ENCODE measurements around the gene RILPL1. TPM values are rescaled to one million over a fixed set of nuclear protein-coding genes. Genes with fewer than 3 reads are reported as not detected.
A peak's percentile ranks its signal among the peaks of the same experiment; 100 is the strongest.
"Not testable (repeated sequence)": the region's sequence is repeated elsewhere in the genome, so short reads cannot be mapped to it uniquely, and the experiment has no call there.

Gene RILPL1
- polyA plus RNA-seq, result 1 to 10 TPM; 1.1 to 5.5 (median 3.7) TPM
- long read RNA-seq, donor 1, partial matches to known transcripts, result 0 of 3 reads
- long read RNA-seq, donor 1, other reads (novel, unspliced or antisense), result 0 of 3 reads
- long read RNA-seq, donor 2, partial matches to known transcripts, result 0 of 3 reads
- long read RNA-seq, donor 2, other reads (novel, unspliced or antisense), result 0 of 3 reads
- long read RNA-seq, donor 3, transcript RILPL1-204 (1 exons, 3,894 nt), result major isoform, 12 of 13 reads
- long read RNA-seq, donor 3, partial matches to known transcripts, result 0 of 13 reads
- long read RNA-seq, donor 3, other reads (novel, unspliced or antisense), result 0 of 13 reads
- long read RNA-seq, donor 4, result 0 reads
- long read RNA-seq, donor 5, partial matches to known transcripts, result 0 of 3 reads
- long read RNA-seq, donor 5, other reads (novel, unspliced or antisense), result 0 of 3 reads
- long read RNA-seq, donor 6, partial matches to known transcripts, result 0 of 2 reads
- long read RNA-seq, donor 6, other reads (novel, unspliced or antisense), result 0 of 2 reads
- long read RNA-seq, donor 7, result 0 reads
- long read RNA-seq, donor 8, partial matches to known transcripts, result 0 of 1 reads
- long read RNA-seq, donor 8, other reads (novel, unspliced or antisense), result 0 of 1 reads
- long read RNA-seq, donor 9, partial matches to known transcripts, result 0 of 1 reads
- long read RNA-seq, donor 9, other reads (novel, unspliced or antisense), result 0 of 1 reads
- long read RNA-seq, donor 10, partial matches to known transcripts, result 0 of 4 reads
- long read RNA-seq, donor 10, other reads (novel, unspliced or antisense), result 0 of 4 reads

GRCh38 chr12:123533672-123534643 lies at the start of gene RILPL1:
Gene RILPL1, minus strand, starts transcription at chr12:123533719. Its CDS starts 237 bp downstream, at chr12:123533482.
- H3K9me3 ChIP-seq (ENCODE audit: control insufficient read depth in 2 of 2, insufficient read depth in 1 of 2, low read depth in 1 of 2, low read length in 1 of 2), result no peaks in the 10 kb centered on the region
- peaks cover 0 to 4% (median 0%) of the 10 kb centered on the region in 3 donors for H3K27me3 ChIP-seq (ENCODE audit: control insufficient read depth in 3 of 3, insufficient read depth in 3 of 3, low read length in 3 of 3)
- FAIRE-seq (no peak), DNase-seq (peak; percentile 17 to 74)
- peak within 1 kb of the TSS in 2 of 3 donors; percentile 69 to 82 for H3K27ac ChIP-seq (ENCODE audit: low read depth in 1 of 3, low read length in 2 of 3)
- 1 to 2% (median 1%) methylated on average over 28 to 114 of the region's 114 CpGs for WGBS, 3 donors
- H3K36me3 ChIP-seq (ENCODE audit: control insufficient read depth in 3 of 3, insufficient read depth in 2 of 3, low read depth in 1 of 3, low read length in 3 of 3), result peaks cover 0 to 9% (median 0%) of the 10 kb centered on the region in 3 donors
- peaks cover 0 to 7% (median 0%) of the 10 kb centered on the region in 3 donors for H3K4me1 ChIP-seq (ENCODE audit: control insufficient read depth in 3 of 3, insufficient read depth in 2 of 3, low read depth in 1 of 3, low read length in 2 of 3)
- H3K4me3 ChIP-seq (ENCODE audit: low read depth in 1 of 3, low read length in 3 of 3), result peak within 1 kb of the TSS; percentile 64 to 87 (median 70)

- Histone ChIP-seq H3K27ac (ENCODE audit: low read depth in 1 of 3, low read length in 2 of 3) (no peak overlapping the region), H3K4me1 (ENCODE audit: control insufficient read depth in 3 of 3, insufficient read depth in 2 of 3, low read depth in 1 of 3, low read length in 2 of 3) (peaks cover 0 to 13% (median 8%) of the 10 kb centered on the region in 3 donors), H3K4me3 (ENCODE audit: low read depth in 1 of 3, low read length in 3 of 3) (no peak overlapping the region), H3K27me3 (ENCODE audit: control insufficient read depth in 3 of 3, insufficient read depth in 3 of 3, low read length in 3 of 3) (no peaks in the 10 kb centered on the region), H3K36me3 (ENCODE audit: control insufficient read depth in 3 of 3, insufficient read depth in 2 of 3, low read depth in 1 of 3, low read length in 3 of 3) (peaks cover 0 to 16% (median 0%) of the 10 kb centered on the region in 3 donors), H3K9me3 (ENCODE audit: control insufficient read depth in 2 of 2, insufficient read depth in 1 of 2, low read depth in 1 of 2, low read length in 1 of 2) (peaks cover 0 to 6% of the 10 kb centered on the region in 2 donors)
- WGBS, 3 donors, result 89 to 97% (median 96%) methylated on average over 4 of the region's 4 CpGs
- DNase-seq, result no peak
- no peak for FAIRE-seq
These were observed 47.3 kb upstream of the RILPL1 start for GRCh38 chr12:123580772-123581171.

GRCh38 chr12:123578829-123579228 lies 45.3 kb upstream of the RILPL1 start:
- H3K27me3 ChIP-seq (ENCODE audit: control insufficient read depth in 3 of 3, insufficient read depth in 3 of 3, low read length in 3 of 3); FAIRE-seq; H3K4me1 ChIP-seq (ENCODE audit: control insufficient read depth in 3 of 3, insufficient read depth in 2 of 3, low read depth in 1 of 3, low read length in 2 of 3); H3K4me3 ChIP-seq (ENCODE audit: low read depth in 1 of 3, low read length in 3 of 3); DNase-seq; H3K9me3 ChIP-seq (ENCODE audit: control insufficient read depth in 2 of 2, insufficient read depth in 1 of 2, low read depth in 1 of 2, low read length in 1 of 2); H3K27ac ChIP-seq (ENCODE audit: low read depth in 1 of 3, low read length in 2 of 3): not testable (repeated sequence)
- WGBS, 3 donors, result 53 to 88% (median 64%) methylated on average over 4 of the region's 4 CpGs
- peaks cover 0 to 16% (median 0%) of the 10 kb centered on the region in 3 donors for H3K36me3 ChIP-seq (ENCODE audit: control insufficient read depth in 3 of 3, insufficient read depth in 2 of 3, low read depth in 1 of 3, low read length in 3 of 3)

GRCh38 chr12:123578243-123578642 lies 44.7 kb upstream of the RILPL1 start:
- H3K27ac ChIP-seq (ENCODE audit: low read depth in 1 of 3, low read length in 2 of 3), result no peak overlapping the region
- H3K4me3 ChIP-seq (ENCODE audit: low read depth in 1 of 3, low read length in 3 of 3), result no peak overlapping the region
- DNase-seq, result no peak
- H3K4me1 ChIP-seq (ENCODE audit: control insufficient read depth in 3 of 3, insufficient read depth in 2 of 3, low read depth in 1 of 3, low read length in 2 of 3), result peaks cover 0 to 8% (median 8%) of the 10 kb centered on the region in 3 donors
- no peaks in the 10 kb centered on the region for H3K27me3 ChIP-seq (ENCODE audit: control insufficient read depth in 3 of 3, insufficient read depth in 3 of 3, low read length in 3 of 3)
- WGBS, 3 donors, result 35 to 68% (median 58%) methylated on average over 3 of the region's 3 CpGs
- peaks cover 0 to 6% of the 10 kb centered on the region in 2 donors for H3K9me3 ChIP-seq (ENCODE audit: control insufficient read depth in 2 of 2, insufficient read depth in 1 of 2, low read depth in 1 of 2, low read length in 1 of 2)
- FAIRE-seq, result no peak
- H3K36me3 ChIP-seq (ENCODE audit: control insufficient read depth in 3 of 3, insufficient read depth in 2 of 3, low read depth in 1 of 3, low read length in 3 of 3), result peaks cover 0 to 16% (median 0%) of the 10 kb centered on the region in 3 donors

- FAIRE-seq, result no peak
- Histone ChIP-seq H3K27ac (ENCODE audit: low read depth in 1 of 3, low read length in 2 of 3) (no peak overlapping the region), H3K4me1 (ENCODE audit: control insufficient read depth in 3 of 3, insufficient read depth in 2 of 3, low read depth in 1 of 3, low read length in 2 of 3) (no peaks in the 10 kb centered on the region), H3K9me3 (ENCODE audit: control insufficient read depth in 2 of 2, insufficient read depth in 1 of 2, low read depth in 1 of 2, low read length in 1 of 2) (peaks cover 0 to 6% of the 10 kb centered on the region in 2 donors), H3K4me3 (ENCODE audit: low read depth in 1 of 3, low read length in 3 of 3) (no peak overlapping the region), H3K27me3 (ENCODE audit: control insufficient read depth in 3 of 3, insufficient read depth in 3 of 3, low read length in 3 of 3) (peaks cover 0 to 3% (median 0%) of the 10 kb centered on the region in 3 donors), H3K36me3 (ENCODE audit: control insufficient read depth in 3 of 3, insufficient read depth in 2 of 3, low read depth in 1 of 3, low read length in 3 of 3) (peaks cover 0 to 16% (median 0%) of the 10 kb centered on the region in 3 donors)
- 83 to 91% (median 88%) methylated on average over 1 of the region's 1 CpG for WGBS, 3 donors
- no peak for DNase-seq
These were observed 43.1 kb upstream of the RILPL1 start for GRCh38 chr12:123576611-123577010.

GRCh38 chr12:123573870-123574269 lies 40.4 kb upstream of the RILPL1 start:
- H3K27me3 ChIP-seq (ENCODE audit: control insufficient read depth in 3 of 3, insufficient read depth in 3 of 3, low read length in 3 of 3), result peaks cover 0 to 3% (median 0%) of the 10 kb centered on the region in 3 donors
- H3K27ac ChIP-seq (ENCODE audit: low read depth in 1 of 3, low read length in 2 of 3), result no peak overlapping the region
- DNase-seq (no peak), FAIRE-seq (no peak)
- WGBS, 3 donors, result 20 to 38% (median 33%) methylated on average over 4 of the region's 4 CpGs
- H3K36me3 ChIP-seq (ENCODE audit: control insufficient read depth in 3 of 3, insufficient read depth in 2 of 3, low read depth in 1 of 3, low read length in 3 of 3), result peaks cover 0 to 8% (median 0%) of the 10 kb centered on the region in 3 donors
- H3K4me1 ChIP-seq (ENCODE audit: control insufficient read depth in 3 of 3, insufficient read depth in 2 of 3, low read depth in 1 of 3, low read length in 2 of 3), result no peaks in the 10 kb centered on the region
- peaks cover 0 to 6% of the 10 kb centered on the region in 2 donors for H3K9me3 ChIP-seq (ENCODE audit: control insufficient read depth in 2 of 2, insufficient read depth in 1 of 2, low read depth in 1 of 2, low read length in 1 of 2)
- no peak overlapping the region for H3K4me3 ChIP-seq (ENCODE audit: low read depth in 1 of 3, low read length in 3 of 3)

- Histone ChIP-seq H3K36me3 (ENCODE audit: control insufficient read depth in 3 of 3, insufficient read depth in 2 of 3, low read depth in 1 of 3, low read length in 3 of 3) (peaks cover 0 to 8% (median 0%) of the 10 kb centered on the region in 3 donors), H3K9me3 (ENCODE audit: control insufficient read depth in 2 of 2, insufficient read depth in 1 of 2, low read depth in 1 of 2, low read length in 1 of 2) (peaks cover 0 to 6% of the 10 kb centered on the region in 2 donors), H3K4me3 (ENCODE audit: low read depth in 1 of 3, low read length in 3 of 3) (no peak overlapping the region), H3K27ac (ENCODE audit: low read depth in 1 of 3, low read length in 2 of 3) (no peak overlapping the region), H3K27me3 (ENCODE audit: control insufficient read depth in 3 of 3, insufficient read depth in 3 of 3, low read length in 3 of 3) (peaks cover 0 to 3% (median 0%) of the 10 kb centered on the region in 3 donors), H3K4me1 (ENCODE audit: control insufficient read depth in 3 of 3, insufficient read depth in 2 of 3, low read depth in 1 of 3, low read length in 2 of 3) (no peaks in the 10 kb centered on the region)
- 53 to 68% (median 61%) methylated on average over 2 of the region's 2 CpGs for WGBS, 3 donors
- DNase-seq, result no peak
- FAIRE-seq, result no peak
These were observed 38.9 kb upstream of the RILPL1 start for GRCh38 chr12:123572391-123572790.
